ENCODE results near the gene SLC25A10. TPM values are rescaled to one million over a fixed set of nuclear protein-coding genes. Genes with fewer than 3 reads are reported as not detected.

Gene SLC25A10
- total and polyA plus RNA-seq, 2 of the 8 experiments (the other 6 are each of a cell fraction or from before 2014, with no cell fraction given): 22.2 to 43.0 TPM

DNA sequence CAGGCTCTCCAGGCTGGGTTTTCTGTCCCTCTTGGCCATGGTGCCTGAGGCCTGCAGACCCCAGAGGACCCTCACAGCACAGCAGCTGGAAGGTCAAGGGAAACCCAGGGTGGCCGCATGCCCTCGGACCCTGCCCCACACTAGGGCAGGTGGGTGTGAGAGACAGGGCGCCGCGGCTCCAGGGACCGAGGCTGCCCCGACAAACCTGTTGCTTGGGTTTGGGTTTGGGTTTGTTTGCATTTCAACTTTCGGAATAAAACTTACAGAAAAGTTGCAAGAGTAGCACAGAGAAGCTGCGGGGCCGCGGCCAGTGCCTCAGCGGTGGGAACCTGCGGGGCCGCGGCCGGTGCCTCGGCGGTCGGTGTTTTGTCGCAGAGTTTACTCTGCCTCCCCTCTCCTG lies 20.5 kb upstream of the SLC25A10 start (continued):
- TF ChIP-seq TCF12 (IDR thresholded peaks at IDR 0.05; ENCODE audit: low read depth, low read length) (no peak), EZH2 (IDR thresholded peaks at IDR 0.05; ENCODE audit: low read depth, low read length, severe bottlenecking) (no peak), BRCA1 (IDR thresholded peaks at IDR 0.05; ENCODE audit: low read depth, low read length) (no peak), TAF1 (IDR thresholded peaks at IDR 0.05; ENCODE audit: low read depth, low read length) (no peak)
- TF ChIP-seq, protein P1, sequence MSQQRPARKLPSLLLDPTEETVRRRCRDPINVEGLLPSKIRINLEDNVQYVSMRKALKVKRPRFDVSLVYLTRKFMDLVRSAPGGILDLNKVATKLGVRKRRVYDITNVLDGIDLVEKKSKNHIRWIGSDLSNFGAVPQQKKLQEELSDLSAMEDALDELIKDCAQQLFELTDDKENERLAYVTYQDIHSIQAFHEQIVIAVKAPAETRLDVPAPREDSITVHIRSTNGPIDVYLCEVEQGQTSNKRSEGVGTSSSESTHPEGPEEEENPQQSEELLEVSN (IDR thresholded peaks at IDR 0.05): no peak
- TF ChIP-seq, protein P2, sequence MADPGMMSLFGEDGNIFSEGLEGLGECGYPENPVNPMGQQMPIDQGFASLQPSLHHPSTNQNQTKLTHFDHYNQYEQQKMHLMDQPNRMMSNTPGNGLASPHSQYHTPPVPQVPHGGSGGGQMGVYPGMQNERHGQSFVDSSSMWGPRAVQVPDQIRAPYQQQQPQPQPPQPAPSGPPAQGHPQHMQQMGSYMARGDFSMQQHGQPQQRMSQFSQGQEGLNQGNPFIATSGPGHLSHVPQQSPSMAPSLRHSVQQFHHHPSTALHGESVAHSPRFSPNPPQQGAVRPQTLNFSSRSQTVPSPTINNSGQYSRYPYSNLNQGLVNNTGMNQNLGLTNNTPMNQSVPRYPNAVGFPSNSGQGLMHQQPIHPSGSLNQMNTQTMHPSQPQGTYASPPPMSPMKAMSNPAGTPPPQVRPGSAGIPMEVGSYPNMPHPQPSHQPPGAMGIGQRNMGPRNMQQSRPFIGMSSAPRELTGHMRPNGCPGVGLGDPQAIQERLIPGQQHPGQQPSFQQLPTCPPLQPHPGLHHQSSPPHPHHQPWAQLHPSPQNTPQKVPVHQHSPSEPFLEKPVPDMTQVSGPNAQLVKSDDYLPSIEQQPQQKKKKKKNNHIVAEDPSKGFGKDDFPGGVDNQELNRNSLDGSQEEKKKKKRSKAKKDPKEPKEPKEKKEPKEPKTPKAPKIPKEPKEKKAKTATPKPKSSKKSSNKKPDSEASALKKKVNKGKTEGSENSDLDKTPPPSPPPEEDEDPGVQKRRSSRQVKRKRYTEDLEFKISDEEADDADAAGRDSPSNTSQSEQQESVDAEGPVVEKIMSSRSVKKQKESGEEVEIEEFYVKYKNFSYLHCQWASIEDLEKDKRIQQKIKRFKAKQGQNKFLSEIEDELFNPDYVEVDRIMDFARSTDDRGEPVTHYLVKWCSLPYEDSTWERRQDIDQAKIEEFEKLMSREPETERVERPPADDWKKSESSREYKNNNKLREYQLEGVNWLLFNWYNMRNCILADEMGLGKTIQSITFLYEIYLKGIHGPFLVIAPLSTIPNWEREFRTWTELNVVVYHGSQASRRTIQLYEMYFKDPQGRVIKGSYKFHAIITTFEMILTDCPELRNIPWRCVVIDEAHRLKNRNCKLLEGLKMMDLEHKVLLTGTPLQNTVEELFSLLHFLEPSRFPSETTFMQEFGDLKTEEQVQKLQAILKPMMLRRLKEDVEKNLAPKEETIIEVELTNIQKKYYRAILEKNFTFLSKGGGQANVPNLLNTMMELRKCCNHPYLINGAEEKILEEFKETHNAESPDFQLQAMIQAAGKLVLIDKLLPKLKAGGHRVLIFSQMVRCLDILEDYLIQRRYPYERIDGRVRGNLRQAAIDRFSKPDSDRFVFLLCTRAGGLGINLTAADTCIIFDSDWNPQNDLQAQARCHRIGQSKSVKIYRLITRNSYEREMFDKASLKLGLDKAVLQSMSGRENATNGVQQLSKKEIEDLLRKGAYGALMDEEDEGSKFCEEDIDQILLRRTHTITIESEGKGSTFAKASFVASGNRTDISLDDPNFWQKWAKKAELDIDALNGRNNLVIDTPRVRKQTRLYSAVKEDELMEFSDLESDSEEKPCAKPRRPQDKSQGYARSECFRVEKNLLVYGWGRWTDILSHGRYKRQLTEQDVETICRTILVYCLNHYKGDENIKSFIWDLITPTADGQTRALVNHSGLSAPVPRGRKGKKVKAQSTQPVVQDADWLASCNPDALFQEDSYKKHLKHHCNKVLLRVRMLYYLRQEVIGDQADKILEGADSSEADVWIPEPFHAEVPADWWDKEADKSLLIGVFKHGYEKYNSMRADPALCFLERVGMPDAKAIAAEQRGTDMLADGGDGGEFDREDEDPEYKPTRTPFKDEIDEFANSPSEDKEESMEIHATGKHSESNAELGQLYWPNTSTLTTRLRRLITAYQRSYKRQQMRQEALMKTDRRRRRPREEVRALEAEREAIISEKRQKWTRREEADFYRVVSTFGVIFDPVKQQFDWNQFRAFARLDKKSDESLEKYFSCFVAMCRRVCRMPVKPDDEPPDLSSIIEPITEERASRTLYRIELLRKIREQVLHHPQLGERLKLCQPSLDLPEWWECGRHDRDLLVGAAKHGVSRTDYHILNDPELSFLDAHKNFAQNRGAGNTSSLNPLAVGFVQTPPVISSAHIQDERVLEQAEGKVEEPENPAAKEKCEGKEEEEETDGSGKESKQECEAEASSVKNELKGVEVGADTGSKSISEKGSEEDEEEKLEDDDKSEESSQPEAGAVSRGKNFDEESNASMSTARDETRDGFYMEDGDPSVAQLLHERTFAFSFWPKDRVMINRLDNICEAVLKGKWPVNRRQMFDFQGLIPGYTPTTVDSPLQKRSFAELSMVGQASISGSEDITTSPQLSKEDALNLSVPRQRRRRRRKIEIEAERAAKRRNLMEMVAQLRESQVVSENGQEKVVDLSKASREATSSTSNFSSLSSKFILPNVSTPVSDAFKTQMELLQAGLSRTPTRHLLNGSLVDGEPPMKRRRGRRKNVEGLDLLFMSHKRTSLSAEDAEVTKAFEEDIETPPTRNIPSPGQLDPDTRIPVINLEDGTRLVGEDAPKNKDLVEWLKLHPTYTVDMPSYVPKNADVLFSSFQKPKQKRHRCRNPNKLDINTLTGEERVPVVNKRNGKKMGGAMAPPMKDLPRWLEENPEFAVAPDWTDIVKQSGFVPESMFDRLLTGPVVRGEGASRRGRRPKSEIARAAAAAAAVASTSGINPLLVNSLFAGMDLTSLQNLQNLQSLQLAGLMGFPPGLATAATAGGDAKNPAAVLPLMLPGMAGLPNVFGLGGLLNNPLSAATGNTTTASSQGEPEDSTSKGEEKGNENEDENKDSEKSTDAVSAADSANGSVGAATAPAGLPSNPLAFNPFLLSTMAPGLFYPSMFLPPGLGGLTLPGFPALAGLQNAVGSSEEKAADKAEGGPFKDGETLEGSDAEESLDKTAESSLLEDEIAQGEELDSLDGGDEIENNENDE (IDR thresholded peaks at IDR 0.05; ENCODE audit: insufficient replicate concordance, low read length): no peak

All from H1 (cell line).